ENCODE data around the gene THG1L. TPM values are rescaled to one million over a fixed set of nuclear protein-coding genes. Genes with fewer than 3 reads are reported as not detected.
"Not testable (repeated sequence)": the region's sequence is repeated elsewhere in the genome, so short reads cannot be mapped to it uniquely, and the experiment has no call there.

The THG1L gene
- total RNA-seq (10 to 100 TPM; 10.6 to 18.0 TPM), polyA plus RNA-seq (ENCODE audit: insufficient read length in 2 of 2) (10 to 100 TPM; 11.3 to 13.9 TPM)
- long read RNA-seq, donor 1, partial matches to known transcripts: 5 of 8 reads
- long read RNA-seq, donor 1, other reads (novel, unspliced or antisense): 0 of 8 reads
- long read RNA-seq, donor 2, partial matches to known transcripts: 0 of 3 reads
- long read RNA-seq, donor 2, other reads (novel, unspliced or antisense): 0 of 3 reads
- long read RNA-seq, donor 3, partial matches to known transcripts: 0 of 2 reads
- long read RNA-seq, donor 3, other reads (novel, unspliced or antisense): 0 of 2 reads
- long read RNA-seq, donor 4, transcript THG1L-201 (6 exons, 3,107 nt): major isoform, 8 of 14 reads
- long read RNA-seq, donor 4, partial matches to known transcripts: 6 of 14 reads
- long read RNA-seq, donor 4, other reads (novel, unspliced or antisense): 0 of 14 reads

DNA sequence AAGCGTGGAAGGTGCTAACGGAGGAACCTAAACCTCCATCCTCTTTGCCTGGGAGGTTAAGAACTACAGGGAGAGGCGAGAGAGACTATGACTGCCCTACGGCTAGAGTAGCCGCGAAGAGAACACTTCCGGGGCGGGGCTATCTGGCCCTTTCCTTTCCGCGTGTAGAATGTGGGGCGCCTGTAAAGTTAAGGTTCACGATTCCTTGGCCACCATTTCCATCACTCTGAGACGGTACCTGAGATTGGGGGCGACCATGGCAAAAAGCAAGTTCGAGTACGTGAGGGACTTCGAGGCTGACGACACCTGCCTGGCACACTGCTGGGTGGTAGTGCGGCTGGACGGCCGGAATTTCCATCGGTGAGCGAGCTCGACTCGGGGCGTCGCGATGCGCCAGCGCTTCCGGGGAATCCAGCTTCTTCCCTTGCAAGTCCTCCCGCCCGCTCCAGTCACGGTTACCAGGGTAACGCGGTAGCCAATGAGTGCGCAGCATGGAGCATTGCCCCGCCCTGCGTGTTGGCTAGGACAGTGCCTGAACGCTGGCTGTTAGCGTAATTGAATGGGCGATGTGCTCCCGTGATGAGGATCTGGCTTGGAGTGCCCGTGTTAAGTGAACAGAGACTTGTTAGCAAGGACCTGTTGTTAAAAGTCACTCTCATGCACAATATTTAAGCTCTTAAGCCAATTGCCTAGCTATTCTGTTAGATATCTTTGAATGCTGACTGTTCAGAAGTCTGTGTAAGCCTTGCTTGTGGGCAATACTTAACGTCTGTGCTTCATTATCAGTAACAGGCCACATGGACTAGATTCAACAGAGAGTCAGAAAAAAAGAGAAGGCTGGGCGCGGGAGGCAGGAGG, at the start of gene THG1L:
Gene THG1L, plus strand, starts transcription at position 149 of the 858 bp plus-strand sequence. Its CDS starts 21 bp downstream, at position 170.
- Histone ChIP-seq H3K27me3 (ENCODE audit: control insufficient read depth, insufficient read depth, low read length) (no peaks in the 10 kb centered on the region), H3K4me3 (ENCODE audit: low read depth, low read length) (peak within 1 kb of the TSS; percentile 92), H3K36me3 (ENCODE audit: control insufficient read depth, insufficient read depth, low read length) (peaks cover 3% of the 10 kb centered on the region), H3K27ac (ENCODE audit: low read depth, low read length) (peak within 1 kb of the TSS; percentile 97), H3K9me3 (ENCODE audit: control insufficient read depth, insufficient read depth, low read length) (no peaks in the 10 kb centered on the region), H3K4me1 (ENCODE audit: control insufficient read depth, insufficient read depth, low read length) (peaks cover 5% of the 10 kb centered on the region)
- 0% methylated on average over 39 of the region's 47 CpGs for WGBS (ENCODE audit: insufficient coverage)
- DNase-seq (ENCODE audit: low read depth in 4 of 6, low spot score in 6 of 6): peak; percentile 95 to 100 (median 99)

DNA sequence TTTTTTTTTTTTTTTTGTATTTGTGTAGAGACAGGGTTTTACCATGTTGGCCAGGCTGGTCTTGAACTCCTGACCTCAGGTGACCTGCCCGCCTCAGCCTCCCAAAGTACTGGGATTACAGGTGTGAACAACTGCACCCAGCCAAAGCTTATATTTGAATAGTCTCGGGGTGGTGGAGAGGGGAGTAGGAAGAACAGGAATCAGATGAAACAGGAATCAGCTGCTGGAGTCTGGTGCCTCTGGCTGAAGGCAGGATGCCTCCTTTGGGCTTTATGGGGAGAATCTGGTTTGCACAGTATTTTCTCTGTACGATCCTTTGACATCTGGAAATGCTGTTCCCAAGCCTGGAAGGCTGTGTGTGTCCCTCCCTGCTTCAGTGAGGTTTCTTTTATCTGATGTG, 49.0 kb upstream of the THG1L start:
- H3K4me1 ChIP-seq (ENCODE audit: control insufficient read depth, insufficient read depth, low read length): no peaks in the 10 kb centered on the region
- no peak overlapping the region for H3K27ac ChIP-seq (ENCODE audit: low read depth, low read length)
- no peaks in the 10 kb centered on the region for H3K27me3 ChIP-seq (ENCODE audit: control insufficient read depth, insufficient read depth, low read length)
- DNase-seq (ENCODE audit: low read depth in 4 of 6, low spot score in 6 of 6): no peak
- WGBS (ENCODE audit: insufficient coverage): 55% methylated on average over 2 of the region's 3 CpGs
- no peaks in the 10 kb centered on the region for H3K9me3 ChIP-seq (ENCODE audit: control insufficient read depth, insufficient read depth, low read length)
- H3K36me3 ChIP-seq (ENCODE audit: control insufficient read depth, insufficient read depth, low read length): no peaks in the 10 kb centered on the region
- H3K4me3 ChIP-seq (ENCODE audit: low read depth, low read length): no peak overlapping the region

DNA sequence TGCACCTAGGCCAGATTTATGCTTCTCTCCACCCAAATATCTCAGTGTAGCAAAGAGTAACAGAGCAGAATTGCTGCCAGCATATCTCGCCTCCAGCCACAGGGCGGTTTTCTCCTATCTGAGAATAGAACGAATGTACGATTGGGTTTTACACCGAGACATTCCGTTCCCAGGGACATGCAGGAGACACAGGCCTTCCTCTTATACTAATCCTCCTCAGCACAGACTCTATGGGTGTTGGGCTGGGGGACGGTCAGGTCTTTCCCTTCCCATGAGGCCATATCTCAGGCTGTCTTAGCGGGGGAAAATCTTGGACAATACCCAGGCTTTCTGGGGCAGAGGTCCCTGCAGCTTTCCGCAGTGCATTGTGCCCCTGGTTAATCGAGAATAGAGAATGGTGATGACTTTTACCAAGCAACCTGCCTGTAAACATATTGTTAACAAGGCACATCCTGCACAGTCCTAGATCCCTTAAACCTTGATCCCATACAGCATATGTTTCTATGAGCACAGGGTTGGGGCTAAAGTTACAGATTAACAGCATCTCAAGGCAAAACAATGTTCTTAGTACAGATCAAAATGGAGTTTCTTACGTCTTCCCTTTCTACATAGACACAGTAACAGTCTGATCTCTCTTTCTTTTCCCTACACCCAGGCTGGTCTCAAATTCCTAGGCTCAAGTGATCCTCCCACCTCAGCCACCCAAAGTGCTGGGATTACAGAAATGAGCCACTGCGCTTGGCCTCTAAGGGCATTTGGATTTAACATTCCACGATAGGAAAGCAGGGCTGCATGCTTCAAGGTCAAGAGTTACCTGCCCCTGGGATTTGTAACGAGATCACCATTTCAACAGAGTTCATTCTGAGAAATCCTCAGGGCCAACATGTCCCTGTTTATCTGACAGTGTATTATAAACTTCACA, 44.7 kb upstream of the THG1L start:
- not testable (repeated sequence) for H3K4me3 ChIP-seq (ENCODE audit: low read depth, low read length); DNase-seq (ENCODE audit: low read depth in 4 of 6, low spot score in 6 of 6); H3K36me3 ChIP-seq (ENCODE audit: control insufficient read depth, insufficient read depth, low read length); H3K27ac ChIP-seq (ENCODE audit: low read depth, low read length); H3K27me3 ChIP-seq (ENCODE audit: control insufficient read depth, insufficient read depth, low read length); H3K4me1 ChIP-seq (ENCODE audit: control insufficient read depth, insufficient read depth, low read length); H3K9me3 ChIP-seq (ENCODE audit: control insufficient read depth, insufficient read depth, low read length)
- WGBS (ENCODE audit: insufficient coverage): 90% methylated on average over 6 of the region's 14 CpGs

DNA sequence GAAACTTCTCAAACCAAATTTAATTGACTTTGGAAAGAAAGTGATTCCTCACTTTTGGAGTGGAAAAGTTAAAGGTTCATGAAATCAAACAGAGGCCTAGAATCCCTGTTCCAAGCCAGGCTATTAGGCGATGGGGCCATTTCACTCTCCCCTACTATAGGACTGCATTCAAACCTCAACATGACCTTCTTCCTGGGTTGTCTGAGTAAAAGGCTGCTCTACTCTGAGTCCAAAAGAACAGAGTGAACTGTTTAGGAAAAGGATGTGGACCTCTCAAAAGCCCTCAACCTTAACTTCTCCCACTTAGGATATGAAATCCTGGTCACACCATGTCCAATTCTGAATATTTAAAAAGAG, 44.0 kb upstream of the THG1L start:
- H3K9me3 ChIP-seq (ENCODE audit: control insufficient read depth, insufficient read depth, low read length): no peaks in the 10 kb centered on the region
- no peak overlapping the region for H3K27ac ChIP-seq (ENCODE audit: low read depth, low read length)
- DNase-seq (ENCODE audit: low read depth in 4 of 6, low spot score in 6 of 6): no peak
- no peaks in the 10 kb centered on the region for H3K27me3 ChIP-seq (ENCODE audit: control insufficient read depth, insufficient read depth, low read length)
- H3K36me3 ChIP-seq (ENCODE audit: control insufficient read depth, insufficient read depth, low read length): no peaks in the 10 kb centered on the region
- H3K4me1 ChIP-seq (ENCODE audit: control insufficient read depth, insufficient read depth, low read length): no peaks in the 10 kb centered on the region
- H3K4me3 ChIP-seq (ENCODE audit: low read depth, low read length): no peak overlapping the region
- WGBS (ENCODE audit: insufficient coverage): no CpG with 5 or more reads among the region's 1 CpG

DNA sequence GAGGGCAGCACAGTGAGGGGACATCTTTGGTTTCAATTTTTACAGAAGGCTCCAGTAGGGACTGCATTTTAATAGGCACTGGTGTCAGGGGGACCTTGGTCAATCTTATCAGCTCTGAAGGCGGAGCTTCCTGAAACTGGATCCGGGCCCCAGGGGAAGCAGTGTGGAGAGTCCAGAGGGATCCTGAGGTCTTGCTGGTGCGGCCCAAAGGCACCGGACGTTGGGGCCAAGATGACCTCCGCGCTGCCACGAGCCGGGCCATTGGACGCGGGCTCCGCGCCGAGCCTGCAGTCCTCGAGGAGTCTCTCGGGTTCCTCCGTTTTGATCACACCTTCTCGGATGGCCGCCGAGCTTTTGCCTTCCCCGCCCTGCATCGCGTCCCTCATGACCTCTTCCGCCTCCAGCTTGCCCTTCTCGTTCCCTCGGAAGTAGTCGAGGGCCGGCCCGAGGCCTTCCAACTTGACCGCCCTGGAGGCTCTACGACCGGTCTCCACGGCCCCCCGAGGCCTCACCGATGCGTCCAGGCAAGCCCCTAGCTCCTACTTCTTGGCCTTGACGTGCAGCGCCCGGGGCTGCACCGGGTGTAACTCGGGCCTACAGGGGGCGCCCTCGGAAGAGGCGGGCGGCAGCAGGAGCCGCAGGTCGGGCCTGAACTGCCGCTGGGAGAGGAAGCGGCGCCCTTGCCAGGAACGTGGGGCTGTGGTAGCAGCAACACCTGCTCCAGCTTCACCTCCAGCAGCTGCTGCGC, 41.1 kb upstream of the THG1L start:
- H3K9me3 ChIP-seq (ENCODE audit: control insufficient read depth, insufficient read depth, low read length): no peaks in the 10 kb centered on the region
- WGBS (ENCODE audit: insufficient coverage): 69% methylated on average over 46 of the region's 52 CpGs
- no peak overlapping the region for H3K27ac ChIP-seq (ENCODE audit: low read depth, low read length)
- no peak overlapping the region for H3K4me3 ChIP-seq (ENCODE audit: low read depth, low read length)
- H3K4me1 ChIP-seq (ENCODE audit: control insufficient read depth, insufficient read depth, low read length): no peaks in the 10 kb centered on the region
- no peaks in the 10 kb centered on the region for H3K36me3 ChIP-seq (ENCODE audit: control insufficient read depth, insufficient read depth, low read length)
- no peaks in the 10 kb centered on the region for H3K27me3 ChIP-seq (ENCODE audit: control insufficient read depth, insufficient read depth, low read length)
- DNase-seq (ENCODE audit: low read depth in 4 of 6, low spot score in 6 of 6): no peak

DNA sequence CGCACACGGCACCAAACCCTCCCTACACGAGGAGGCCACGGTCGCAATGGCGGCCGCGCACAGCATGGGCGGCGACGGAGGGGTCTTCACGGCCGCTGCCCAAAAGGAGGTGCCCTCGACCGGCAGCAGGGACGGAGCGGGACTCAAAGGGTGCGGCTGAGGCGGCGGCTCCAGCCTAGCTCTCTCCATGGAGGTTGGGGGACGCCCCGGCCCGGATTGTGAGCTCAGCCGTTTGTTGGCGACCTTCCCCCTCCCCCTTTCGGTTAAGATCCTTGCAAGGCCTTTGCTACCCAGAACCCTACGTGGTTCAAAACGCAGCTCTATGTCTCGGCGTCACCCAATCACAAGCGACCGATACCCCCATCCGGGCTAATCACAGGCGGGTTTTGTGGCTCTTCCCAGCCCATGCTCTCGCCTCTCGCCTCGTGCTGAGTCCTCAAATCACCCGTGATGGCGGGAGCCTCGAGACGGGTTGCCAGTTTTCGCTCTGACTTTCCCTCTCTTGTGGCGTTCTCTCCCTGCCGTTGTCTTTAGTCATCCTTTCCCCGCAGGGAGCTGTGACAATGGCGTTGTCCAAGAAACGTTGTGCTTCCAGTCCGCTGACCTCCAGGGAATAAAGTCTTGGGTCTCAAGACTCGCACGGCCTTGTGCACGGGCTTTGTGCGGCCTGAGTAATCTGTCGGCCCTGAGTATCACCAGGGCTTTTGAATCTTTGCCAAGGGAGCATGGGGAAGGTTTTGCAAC, 40.4 kb upstream of the THG1L start:
- H3K27ac ChIP-seq (ENCODE audit: low read depth, low read length): no peak overlapping the region
- 78% methylated on average over 53 of the region's 53 CpGs for WGBS (ENCODE audit: insufficient coverage)
- H3K27me3 ChIP-seq (ENCODE audit: control insufficient read depth, insufficient read depth, low read length): no peaks in the 10 kb centered on the region
- no peaks in the 10 kb centered on the region for H3K9me3 ChIP-seq (ENCODE audit: control insufficient read depth, insufficient read depth, low read length)
- no peak overlapping the region for H3K4me3 ChIP-seq (ENCODE audit: low read depth, low read length)
- H3K36me3 ChIP-seq (ENCODE audit: control insufficient read depth, insufficient read depth, low read length): no peaks in the 10 kb centered on the region
- no peak for DNase-seq (ENCODE audit: low read depth in 4 of 6, low spot score in 6 of 6)
- H3K4me1 ChIP-seq (ENCODE audit: control insufficient read depth, insufficient read depth, low read length): no peaks in the 10 kb centered on the region

DNA sequence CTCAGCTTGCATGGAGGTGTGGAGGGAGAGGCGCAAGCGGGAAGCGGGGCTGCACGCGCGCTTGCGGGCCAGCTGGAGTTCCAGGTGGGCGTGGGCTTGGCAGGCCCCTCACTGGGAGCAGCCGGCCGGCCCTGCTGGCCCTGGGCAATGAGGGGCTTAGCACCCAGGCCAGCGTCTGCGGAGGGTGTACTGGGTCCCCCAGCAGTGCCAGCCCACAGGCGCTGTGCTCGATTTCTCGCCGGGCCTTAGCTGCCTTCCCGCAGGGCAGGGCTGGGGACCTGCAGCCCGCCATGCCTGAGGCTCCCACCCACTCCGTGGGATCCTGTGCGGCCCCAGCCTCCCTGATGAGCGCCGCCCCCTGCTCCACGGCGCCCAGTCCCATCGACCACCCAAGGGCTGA, 37.4 kb upstream of the THG1L start:
- not testable (repeated sequence) for H3K4me3 ChIP-seq (ENCODE audit: low read depth, low read length); H3K27me3 ChIP-seq (ENCODE audit: control insufficient read depth, insufficient read depth, low read length); H3K27ac ChIP-seq (ENCODE audit: low read depth, low read length); DNase-seq (ENCODE audit: low read depth in 4 of 6, low spot score in 6 of 6); H3K36me3 ChIP-seq (ENCODE audit: control insufficient read depth, insufficient read depth, low read length); H3K9me3 ChIP-seq (ENCODE audit: control insufficient read depth, insufficient read depth, low read length); H3K4me1 ChIP-seq (ENCODE audit: control insufficient read depth, insufficient read depth, low read length)
- WGBS (ENCODE audit: insufficient coverage): 91% methylated on average over 25 of the region's 25 CpGs

DNA sequence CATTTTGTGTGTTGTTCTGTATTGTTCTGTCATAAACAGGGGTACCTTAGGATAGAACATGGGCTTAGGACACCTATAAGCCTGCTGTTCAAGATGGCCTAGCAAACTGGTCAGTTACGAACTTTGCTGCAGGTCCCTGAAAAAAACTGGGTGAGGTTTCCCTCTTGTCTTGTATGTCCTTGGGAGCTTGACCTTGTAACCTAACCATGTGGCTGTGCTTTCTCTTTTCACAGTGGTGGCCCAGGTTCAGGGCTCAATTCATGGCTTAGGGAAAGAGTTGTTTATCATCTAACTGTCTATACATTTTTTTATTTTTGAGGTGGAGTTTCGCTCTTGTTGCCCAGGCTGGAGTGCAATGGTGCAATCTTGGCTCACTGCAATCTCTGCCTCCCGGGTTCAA, 35.1 kb upstream of the THG1L start:
- H3K9me3 ChIP-seq (ENCODE audit: control insufficient read depth, insufficient read depth, low read length); H3K27me3 ChIP-seq (ENCODE audit: control insufficient read depth, insufficient read depth, low read length); H3K4me1 ChIP-seq (ENCODE audit: control insufficient read depth, insufficient read depth, low read length); H3K4me3 ChIP-seq (ENCODE audit: low read depth, low read length); H3K36me3 ChIP-seq (ENCODE audit: control insufficient read depth, insufficient read depth, low read length); H3K27ac ChIP-seq (ENCODE audit: low read depth, low read length); DNase-seq (ENCODE audit: low read depth in 4 of 6, low spot score in 6 of 6): not testable (repeated sequence)
- WGBS (ENCODE audit: insufficient coverage): 100% methylated on average over 1 of the region's 3 CpGs

Measured in spinal cord (tissue), 10 donors.